Measurements from ENCODE around the gene NIFK.
"Not testable (repeated sequence)": the region's sequence is repeated elsewhere in the genome, so short reads cannot be mapped to it uniquely, and the experiment has no call there.

The NIFK gene

GRCh38 chr2:121731366-121731765 lies 5.3 kb downstream of the NIFK start:
- no peak for DNase-seq

GRCh38 chr2:121727950-121728349 lies 8.7 kb downstream of the NIFK start:
- no peak for DNase-seq

- DNase-seq, result no peak
These were observed 9.3 kb downstream of the NIFK start for GRCh38 chr2:121727332-121727731.

GRCh38 chr2:121723316-121723715 lies 13.4 kb downstream of the NIFK start:
- DNase-seq, result no peak

- no peak for DNase-seq
These were observed 14.2 kb downstream of the NIFK start for GRCh38 chr2:121722479-121722878.

- DNase-seq, result no peak
These were observed 14.7 kb downstream of the NIFK start for GRCh38 chr2:121721926-121722325.

- no peak for DNase-seq
These were observed 19.1 kb downstream of the NIFK start for GRCh38 chr2:121717529-121717928.

GRCh38 chr2:121716126-121716525 lies 20.5 kb downstream of the NIFK start:
- DNase-seq, result no peak

- DNase-seq, result not testable (repeated sequence)
These were observed 25.2 kb downstream of the NIFK start for GRCh38 chr2:121711481-121711880.

- DNase-seq, result no peak
These were observed 26.1 kb downstream of the NIFK start for GRCh38 chr2:121710470-121711170.

- no peak for DNase-seq
These were observed 26.8 kb downstream of the NIFK start for GRCh38 chr2:121709776-121710469.

- no peak for DNase-seq
These were observed 28.7 kb downstream of the NIFK start for GRCh38 chr2:121707920-121708361.

GRCh38 chr2:121707344-121707919 lies 29.2 kb downstream of the NIFK start:
- no peak for DNase-seq

- no peak for DNase-seq
These were observed 30.7 kb downstream of the NIFK start for GRCh38 chr2:121705958-121706357.

- DNase-seq, result no peak
These were observed 31.3 kb downstream of the NIFK start for GRCh38 chr2:121705390-121705789.

- not testable (repeated sequence) for DNase-seq
These were observed 34.9 kb downstream of the NIFK start for GRCh38 chr2:121701761-121702160.

GRCh38 chr2:121699421-121700333 lies 37.0 kb downstream of the NIFK start:
- DNase-seq, result peak; percentile 92

- no peak for DNase-seq
These were observed 38.3 kb downstream of the NIFK start for GRCh38 chr2:121698318-121698930.

- DNase-seq, result no peak
These were observed 39.5 kb downstream of the NIFK start for GRCh38 chr2:121697108-121697631.

- DNase-seq, result no peak
These were observed 40.2 kb downstream of the NIFK start for GRCh38 chr2:121696410-121696930.

- DNase-seq, result no peak
These were observed 41.6 kb downstream of the NIFK start for GRCh38 chr2:121695171-121695451.

Measured in NK-92 treated with Interleukin-12 subunit alpha and Interleukin-12 subunit beta, amount 100 ng/mL, for 24 hours (cell line).